GM12878 (cell line): ENCODE data around the gene ATP1B2. TPM values are rescaled to one million over a fixed set of nuclear protein-coding genes. Genes with fewer than 3 reads are reported as not detected.

ENCODE experiments used
- ATAC-seq: fragments of 200-7000 bp; cut with Tn5 transposase; 3 replicates; pipeline ENCODE4 v1.9.1; 2020; ENCODE audit warnings: mild to moderate bottlenecking, moderate library complexity
- BruUV-seq: library from RNA; stranded (reverse); fragments of 400-500 nt; replicated peaks from 2 replicates; lab custom pipeline; 2021; lab: Mats Ljungman, UMichigan
- CTCF ChIA-PET: fragments of 300-600 bp; sonication (Branson Sonifier 250); formaldehyde crosslinking; extraction: SDS; loops from one replicate; lab custom pipeline; 2021; ENCODE audit warnings: inconsistent platforms; lab: Yijun Ruan, JAX
- POLR2A ChIA-PET: fragments of 350-600 bp; formaldehyde crosslinking; extraction: SDS; loops from one replicate; lab custom pipeline; 2021; ENCODE audit warnings: inconsistent platforms; lab: Charles Lee
- RAD21 ChIA-PET: fragments of 300-600 bp; sonication (Branson Sonifier 250); formaldehyde crosslinking; loops from one replicate; lab custom pipeline; 2023; ENCODE audit warnings: antibody characterized with exemption; ENCODE audit not compliant: unreplicated experiment; lab: Charles Lee
- SMC1A ChIA-PET: fragments of 300-600 bp; sonication (Branson Sonifier 250); formaldehyde crosslinking; loops from one replicate; lab custom pipeline; 2023; ENCODE audit not compliant: unreplicated experiment, uncharacterized antibody; lab: Charles Lee
- DNase-seq: peaks from one replicate; pipeline ENCODE4 v3.0.0-alpha.2; 2011; ENCODE audit warnings: low read depth, low spot score
- FAIRE-seq: peaks from 3 replicates; lab custom pipeline; 2011; peaks lifted over from hg19 to GRCh38; lab: Jason Lieb, UNC
- H2AFZ ChIP-seq: 2 replicates; pipeline ENCODE4 v1.6.0; 2011; ENCODE audit warnings: low read depth, low read length, control low read depth; ENCODE audit not compliant: control insufficient read depth
- H3K27ac ChIP-seq: 2 replicates; pipeline ENCODE4 v1.5.1; 2011; ENCODE audit warnings: control low read depth; ENCODE audit not compliant: control insufficient read depth, insufficient read depth
- H3K27me3 ChIP-seq, 2 experiments: replicated peaks in 1 of 2; 2 replicates each; pipeline versions ENCODE4 v1.6.0 to v1.6.1; 2011; ENCODE audit warnings: low read length in 1 of 2; ENCODE audit not compliant: control insufficient read depth in 2 of 2, insufficient read depth in 2 of 2
- H3K36me3 ChIP-seq, 2 experiments: 2 replicates each; pipeline ENCODE4 v1.5.1; 2011; ENCODE audit warnings: low read length in 1 of 2; ENCODE audit not compliant: control insufficient read depth in 2 of 2, insufficient read depth in 2 of 2
- H3K4me1 ChIP-seq: 2 replicates; pipeline ENCODE4 v1.6.1; 2011; ENCODE audit warnings: mild to moderate bottlenecking, low read length, moderate library complexity, mixed read lengths; ENCODE audit not compliant: control insufficient read depth, insufficient read depth
- H3K4me2 ChIP-seq: 2 replicates; pipeline ENCODE4 v1.6.0; 2011; ENCODE audit warnings: control low read depth; ENCODE audit not compliant: control insufficient read depth, insufficient read depth
- H3K4me3 ChIP-seq: fragments of 200-600 bp; sonication (generic); 2 replicates; pipeline ENCODE4 v1.5.1; 2016
- H3K79me2 ChIP-seq: 2 replicates; pipeline ENCODE4 v1.6.0; 2011; ENCODE audit warnings: low read length; ENCODE audit not compliant: control insufficient read depth, insufficient read depth
- H3K9ac ChIP-seq: 2 replicates; pipeline ENCODE4 v1.8.0; 2011; ENCODE audit warnings: low read length, control low read depth, mixed read lengths; ENCODE audit not compliant: control insufficient read depth, insufficient read depth
- H3K9me3 ChIP-seq: replicated peaks from 3 replicates; pipeline ENCODE4 v1.5.1; 2011; ENCODE audit warnings: mild to moderate bottlenecking, low read length; ENCODE audit not compliant: control insufficient read depth, insufficient read depth
- H4K20me1 ChIP-seq: 2 replicates; pipeline ENCODE4 v1.6.0; 2011; ENCODE audit not compliant: control insufficient read depth, insufficient read depth
- CREB1 ChIP-seq: IDR thresholded peaks from 2 replicates; pipeline ENCODE4 v1.6.1; 2012; ENCODE audit warnings: low read depth, mild to moderate bottlenecking, inconsistent platforms
- ETV6 ChIP-seq, 2 experiments: fragments of 450-650 bp in 1 of 2; IDR thresholded peaks in 1 of 2; conservative IDR thresholded peaks in 1 of 2; 2 replicates each; pipeline ENCODE4 v1.6.1; 2014; ENCODE audit warnings: antibody characterized with exemption in 1 of 2, borderline replicate concordance in 1 of 2, low read depth in 1 of 2, mild to moderate bottlenecking in 1 of 2, moderate library complexity in 1 of 2
- IRF4 ChIP-seq: IDR thresholded peaks from 2 replicates; pipeline ENCODE4 v1.6.1; 2011; ENCODE audit warnings: low read depth, low read length
- KDM1A ChIP-seq: fragments of 200-600 bp; sonication (generic); IDR thresholded peaks from 2 replicates; pipeline ENCODE4 v1.6.1; 2016; ENCODE audit warnings: borderline replicate concordance
- LARP7 ChIP-seq: fragments of 450-650 bp; IDR thresholded peaks from 2 replicates; pipeline ENCODE4 v1.6.1; 2017; ENCODE audit warnings: mild to moderate bottlenecking
- NFIC ChIP-seq: IDR thresholded peaks from 2 replicates; pipeline ENCODE4 v1.6.1; 2012; ENCODE audit warnings: low read depth, mild to moderate bottlenecking, inconsistent platforms, low read length, moderate library complexity
- NKRF ChIP-seq: fragments of 450-650 bp; conservative IDR thresholded peaks from 2 replicates; pipeline ENCODE4 v1.6.1; 2017; ENCODE audit warnings: mild to moderate bottlenecking, moderate library complexity
- NRF1 ChIP-seq: conservative IDR thresholded peaks from 2 replicates; pipeline ENCODE4 v1.6.1; 2011; ENCODE audit warnings: mild to moderate bottlenecking, low read depth, low read length, improper control_type of control experiment
- POLR2AphosphoS5 ChIP-seq: IDR thresholded peaks from 2 replicates; pipeline ENCODE4 v1.6.1; 2011; ENCODE audit warnings: mild to moderate bottlenecking, low read length, inconsistent platforms
- RAD21 ChIP-seq: IDR thresholded peaks from 2 replicates; pipeline ENCODE4 v1.6.1; 2011; ENCODE audit warnings: mild to moderate bottlenecking, low read depth, low read length, moderate library complexity; ENCODE audit not compliant: insufficient read depth
- RELA ChIP-seq: fragments of 450-650 bp; IDR thresholded peaks from 2 replicates; pipeline ENCODE4 v1.8.0; 2014; ENCODE audit warnings: borderline replicate concordance; ENCODE audit not compliant: partially characterized antibody
- RELB ChIP-seq: fragments of 450-650 bp; IDR thresholded peaks from 2 replicates; pipeline ENCODE4 v1.6.1; 2017; ENCODE audit warnings: low read depth, mild to moderate bottlenecking, moderate library complexity
- RFX5 ChIP-seq: IDR thresholded peaks from 2 replicates; pipeline ENCODE4 v1.6.1; 2011; ENCODE audit warnings: low read depth, low read length, improper control_type of control experiment
- SUPT20H ChIP-seq: IDR thresholded peaks from 2 replicates; pipeline ENCODE4 v1.6.1; 2011; ENCODE audit warnings: low read depth, mild to moderate bottlenecking, low read length, moderate library complexity, borderline replicate concordance; ENCODE audit not compliant: control insufficient read depth
- TARDBP ChIP-seq: IDR thresholded peaks from 2 replicates; pipeline ENCODE4 v1.6.1; 2016; ENCODE audit warnings: borderline replicate concordance
- TBL1XR1 ChIP-seq: IDR thresholded peaks from 2 replicates; pipeline ENCODE4 v1.6.1; 2012; ENCODE audit warnings: low read depth, low read length, improper control_type of control experiment
- TCF12 ChIP-seq: IDR thresholded peaks from 2 replicates; pipeline ENCODE4 v1.6.1; 2011; ENCODE audit warnings: low read depth, mild to moderate bottlenecking, low read length
- WGBS: methylation state at CpG from one replicate; pipeline ENCODE4 v1.1.6; 2016; ENCODE audit warnings: low lambda C conversion rate; ENCODE audit not compliant: insufficient replicate concordance, insufficient coverage; ENCODE audit errors: missing lambda C conversion rate; 5-methylcytosine and 5-hydroxymethylcytosine counted together
- in situ Hi-C: fragments of 300-500 bp; cut with MboI; formaldehyde crosslinking; loops from 9 replicates; pipeline ENCODE4 v1.14.3; 2018; ENCODE audit warnings: mixed read lengths
- intact Hi-C: fragments of 100-400 bp; cut with micrococcal nuclease; formaldehyde crosslinking; loops from one replicate; pipeline ENCODE4 v1.14.2; 2022; ENCODE audit not compliant: unreplicated experiment
- polyA plus RNA-seq, 11 experiments: library from polyadenylated mRNA; depleted of rRNA in 4 of 11; unstranded in 6 of 11; stranded (reverse) in 5 of 11; fragments of >200 nt; fragmentation: Nextera tagmentation in 4 of 11; fragmentation: Illumina TruSeq in 1 of 11; extraction: Ambion mirVana in 4 of 11; extraction: Trizol in 1 of 11; gene quantifications; 1 replicate in 1 of 11; 2 replicates in 10 of 11; pipeline versions ENCODE4 v1.2.1 to v1.2.3, GENCODE V29; 2011 to 2016; ENCODE audit warnings: inconsistent platforms in 2 of 11, missing spikeins in 2 of 11, low read depth in 1 of 11
- total RNA-seq, 4 experiments: library from RNA; depleted of rRNA in 3 of 4; stranded (reverse); fragments of >200 nt in 3 of 4; fragmentation: Illumina TruSeq in 1 of 4; extraction: Trizol in 1 of 4; gene quantifications; 2 replicates each; pipeline versions ENCODE4 v1.2.1 to v1.2.3, GENCODE V29; 2013 to 2021
- TF ChIP-seq, protein P1 (sequence below): IDR thresholded peaks from 2 replicates; pipeline ENCODE4 v1.6.1; 2012; ENCODE audit warnings: low read depth, low read length, improper control_type of control experiment
- TF ChIP-seq, protein P2 (sequence below): IDR thresholded peaks from 2 replicates; pipeline ENCODE4 v1.6.1; 2011; ENCODE audit warnings: borderline replicate concordance, low read depth, mild to moderate bottlenecking, moderate library complexity, mixed read lengths, low read length; ENCODE audit not compliant: insufficient read depth; ENCODE audit errors: extremely low read length

ATP1B2 gene
- total and polyA plus RNA-seq, 10 of the 15 experiments (the other 5 are each of a cell fraction or from before 2014, with no cell fraction given), result 0.03 to 0.29 (median 0.15) TPM; not detected in 3

- FAIRE-seq (no peak), ATAC-seq (no peak), DNase-seq (no peak)
- Histone ChIP-seq H4K20me1 (no peaks in the 10 kb centered on the region; the same call in 1 of the 2 replicates), H3K4me2 (no peak overlapping the region), H3K4me3 (no peak overlapping the region), H3K9ac (no peak overlapping the region), H3K79me2 (peaks cover 31% of the 10 kb centered on the region), H3K4me1 (peaks cover 4% of the 10 kb centered on the region; the same call in 1 of the 2 replicates), H3K9me3 (no peaks in the 10 kb centered on the region), H3K27me3 (no peaks in the 10 kb centered on the region), H2AFZ (no peak overlapping the region), H3K27ac (no peak overlapping the region), H3K36me3 (peaks cover 0 to 7% of the 10 kb centered on the region in 2 experiments; a peak in 1 of 4 replicates)
- 93% methylated on average over 2 of the region's 2 CpGs for WGBS
- ChIA-PET RAD21 (no interaction called here), CTCF (interaction anchor here (1.0 to 3.6 kb wide), 4 partner anchors 22 to 77 kb away, joined by 3 to 18 read pairs (median 4); partner anchors contain the start of genes MPDU1, TP53 and WRAP53), SMC1A (interaction anchor here (1.2 to 2.9 kb wide), 4 partner anchors 17 to 37 kb away, joined by 3 to 12 read pairs (median 3); partner anchors contain the start of genes MPDU1 and SAT2), POLR2A (interaction anchor here (0.6 to 2.6 kb wide), 3 partner anchors 17 to 553 kb away, joined by 5 to 8 read pairs (median 7); partner anchors contain the start of gene SAT2)
- TSS peak; percentile 6 for BruUV-seq
- in situ Hi-C loops (no loop called here), intact Hi-C loops (loop anchor here (5.0 kb wide), 1 partner anchor 77 kb away; the partner anchor contains the start of genes TP53 and WRAP53)
- TF ChIP-seq CREB1 (no peak), RAD21 (no peak), RELA (no peak), RFX5 (no peak), TCF12 (no peak), TARDBP (no peak), POLR2AphosphoS5 (no peak), KDM1A (no peak), LARP7 (no peak), SUPT20H (no peak), NKRF (no peak), IRF4 (no peak), RELB (no peak), ETV6 (conservative IDR thresholded peaks at IDR 0.05 in 1 of 2, IDR thresholded peaks at IDR 0.05 in 1 of 2; ENCODE audit: borderline replicate concordance in 1 of 2, low read depth in 1 of 2) (no peak), TBL1XR1 (no peak), NRF1 (no peak), NFIC (no peak)
- TF ChIP-seq, protein P1, sequence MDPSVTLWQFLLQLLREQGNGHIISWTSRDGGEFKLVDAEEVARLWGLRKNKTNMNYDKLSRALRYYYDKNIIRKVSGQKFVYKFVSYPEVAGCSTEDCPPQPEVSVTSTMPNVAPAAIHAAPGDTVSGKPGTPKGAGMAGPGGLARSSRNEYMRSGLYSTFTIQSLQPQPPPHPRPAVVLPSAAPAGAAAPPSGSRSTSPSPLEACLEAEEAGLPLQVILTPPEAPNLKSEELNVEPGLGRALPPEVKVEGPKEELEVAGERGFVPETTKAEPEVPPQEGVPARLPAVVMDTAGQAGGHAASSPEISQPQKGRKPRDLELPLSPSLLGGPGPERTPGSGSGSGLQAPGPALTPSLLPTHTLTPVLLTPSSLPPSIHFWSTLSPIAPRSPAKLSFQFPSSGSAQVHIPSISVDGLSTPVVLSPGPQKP, result no peak
- TF ChIP-seq, protein P2, sequence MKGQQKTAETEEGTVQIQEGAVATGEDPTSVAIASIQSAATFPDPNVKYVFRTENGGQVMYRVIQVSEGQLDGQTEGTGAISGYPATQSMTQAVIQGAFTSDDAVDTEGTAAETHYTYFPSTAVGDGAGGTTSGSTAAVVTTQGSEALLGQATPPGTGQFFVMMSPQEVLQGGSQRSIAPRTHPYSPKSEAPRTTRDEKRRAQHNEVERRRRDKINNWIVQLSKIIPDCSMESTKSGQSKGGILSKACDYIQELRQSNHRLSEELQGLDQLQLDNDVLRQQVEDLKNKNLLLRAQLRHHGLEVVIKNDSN, result no peak
These were observed 40.1 kb upstream of the ATP1B2 start for GRCh38 chr17:7610641-7611040.
